GM12873 (cell line): ENCODE measurements around the gene DCDC2C.

Experiments
- TF ChIP-seq, protein P1 (sequence below): IDR thresholded peaks from 2 replicates; pipeline ENCODE4 v1.5.1; 2012; ENCODE audit warnings: low read depth, mild to moderate bottlenecking, moderate library complexity, low read length, control low read depth; ENCODE audit not compliant: insufficient read depth; ENCODE audit errors: missing control alignments

The DCDC2C gene

GRCh38 chr2:3769766-3770165, 66.4 kb downstream of the DCDC2C start:
- TF ChIP-seq, protein P1, sequence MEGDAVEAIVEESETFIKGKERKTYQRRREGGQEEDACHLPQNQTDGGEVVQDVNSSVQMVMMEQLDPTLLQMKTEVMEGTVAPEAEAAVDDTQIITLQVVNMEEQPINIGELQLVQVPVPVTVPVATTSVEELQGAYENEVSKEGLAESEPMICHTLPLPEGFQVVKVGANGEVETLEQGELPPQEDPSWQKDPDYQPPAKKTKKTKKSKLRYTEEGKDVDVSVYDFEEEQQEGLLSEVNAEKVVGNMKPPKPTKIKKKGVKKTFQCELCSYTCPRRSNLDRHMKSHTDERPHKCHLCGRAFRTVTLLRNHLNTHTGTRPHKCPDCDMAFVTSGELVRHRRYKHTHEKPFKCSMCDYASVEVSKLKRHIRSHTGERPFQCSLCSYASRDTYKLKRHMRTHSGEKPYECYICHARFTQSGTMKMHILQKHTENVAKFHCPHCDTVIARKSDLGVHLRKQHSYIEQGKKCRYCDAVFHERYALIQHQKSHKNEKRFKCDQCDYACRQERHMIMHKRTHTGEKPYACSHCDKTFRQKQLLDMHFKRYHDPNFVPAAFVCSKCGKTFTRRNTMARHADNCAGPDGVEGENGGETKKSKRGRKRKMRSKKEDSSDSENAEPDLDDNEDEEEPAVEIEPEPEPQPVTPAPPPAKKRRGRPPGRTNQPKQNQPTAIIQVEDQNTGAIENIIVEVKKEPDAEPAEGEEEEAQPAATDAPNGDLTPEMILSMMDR, result no peak

- TF ChIP-seq, protein P1, result no peak
Measured at GRCh38 chr2:3770724-3771415, 67.5 kb downstream of the DCDC2C start.

GRCh38 chr2:3771576-3771975, 68.2 kb downstream of the DCDC2C start:
- TF ChIP-seq, protein P1, result no peak

- TF ChIP-seq, protein P1, result no peak
Measured at GRCh38 chr2:3774336-3774735, 71.0 kb downstream of the DCDC2C start.

- TF ChIP-seq, protein P1, result no peak
Measured at GRCh38 chr2:3776311-3776710, 72.9 kb downstream of the DCDC2C start.

DNA sequence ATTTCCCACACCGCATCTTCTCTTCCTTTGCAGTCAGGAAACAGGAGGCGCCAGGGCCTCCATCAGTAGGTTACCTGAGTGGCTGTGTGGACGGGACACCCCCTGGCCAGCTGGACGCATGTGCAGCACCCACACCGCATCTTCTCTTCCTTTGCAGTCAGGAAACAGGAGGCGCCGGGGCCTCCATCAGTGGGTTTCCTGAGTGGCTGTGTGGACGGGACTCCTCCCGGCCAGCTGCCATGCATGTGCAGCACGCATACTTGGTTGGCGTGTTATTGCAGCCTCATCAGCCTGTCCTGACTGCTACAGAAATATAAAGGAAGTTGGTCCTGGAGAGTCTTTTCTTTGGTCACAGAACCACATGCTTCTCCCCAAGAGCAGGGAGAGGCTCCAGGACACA, 74.6 kb downstream of the DCDC2C start:
- TF ChIP-seq, protein P1, result no peak

- TF ChIP-seq, protein P1, result no peak
Measured at GRCh38 chr2:3778851-3779495, 75.6 kb downstream of the DCDC2C start.
